Keratinocyte (primary cell): ENCODE measurements around the gene NAALADL2.

ENCODE experiments used
- EZH2 ChIP-seq: IDR thresholded peaks from one replicate; pipeline ENCODE4 v1.6.1; 2012; ENCODE audit warnings: inconsistent platforms, mild to moderate bottlenecking, low read length, moderate library complexity
- TF ChIP-seq, protein P1 (sequence below), 3 experiments: IDR thresholded peaks in 1 of 3; conservative IDR thresholded peaks in 1 of 3; optimal IDR thresholded peaks in 1 of 3; 2 replicates in 2 of 3; 3 replicates in 1 of 3; pipeline versions ENCODE3 to v1.5.1; 2011; ENCODE audit warnings: low read length in 3 of 3, mild to moderate bottlenecking in 3 of 3, moderate library complexity in 2 of 3, control low read depth in 1 of 3, inconsistent platforms in 1 of 3; ENCODE audit not compliant: insufficient read depth in 2 of 3; ENCODE audit errors: extremely low read depth in 1 of 3

DNA sequence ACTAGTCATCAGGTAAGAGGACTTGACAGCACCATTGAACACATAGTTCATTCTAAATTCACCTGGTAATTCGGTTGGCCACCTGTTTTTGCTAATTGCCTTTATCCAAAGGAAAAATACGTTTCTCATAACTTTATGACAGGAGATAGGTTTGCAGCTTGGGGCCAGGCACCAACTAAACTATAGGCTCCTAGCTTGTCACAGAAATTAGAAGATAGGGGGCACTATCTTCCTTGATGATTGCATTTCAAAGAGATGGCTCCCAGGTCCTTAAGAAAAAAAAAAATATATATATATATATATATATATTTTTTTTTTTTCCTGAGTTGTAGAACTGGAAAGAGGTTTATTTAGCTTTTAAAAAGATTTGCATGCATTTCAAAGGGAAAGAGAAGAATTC, 563.6 kb downstream of the NAALADL2 start:
- TF ChIP-seq, protein P1, sequence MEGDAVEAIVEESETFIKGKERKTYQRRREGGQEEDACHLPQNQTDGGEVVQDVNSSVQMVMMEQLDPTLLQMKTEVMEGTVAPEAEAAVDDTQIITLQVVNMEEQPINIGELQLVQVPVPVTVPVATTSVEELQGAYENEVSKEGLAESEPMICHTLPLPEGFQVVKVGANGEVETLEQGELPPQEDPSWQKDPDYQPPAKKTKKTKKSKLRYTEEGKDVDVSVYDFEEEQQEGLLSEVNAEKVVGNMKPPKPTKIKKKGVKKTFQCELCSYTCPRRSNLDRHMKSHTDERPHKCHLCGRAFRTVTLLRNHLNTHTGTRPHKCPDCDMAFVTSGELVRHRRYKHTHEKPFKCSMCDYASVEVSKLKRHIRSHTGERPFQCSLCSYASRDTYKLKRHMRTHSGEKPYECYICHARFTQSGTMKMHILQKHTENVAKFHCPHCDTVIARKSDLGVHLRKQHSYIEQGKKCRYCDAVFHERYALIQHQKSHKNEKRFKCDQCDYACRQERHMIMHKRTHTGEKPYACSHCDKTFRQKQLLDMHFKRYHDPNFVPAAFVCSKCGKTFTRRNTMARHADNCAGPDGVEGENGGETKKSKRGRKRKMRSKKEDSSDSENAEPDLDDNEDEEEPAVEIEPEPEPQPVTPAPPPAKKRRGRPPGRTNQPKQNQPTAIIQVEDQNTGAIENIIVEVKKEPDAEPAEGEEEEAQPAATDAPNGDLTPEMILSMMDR (optimal IDR thresholded peaks at IDR 0.05 in 1 of 3, IDR thresholded peaks at IDR 0.05 in 1 of 3, conservative IDR thresholded peaks at IDR 0.05 in 1 of 3; ENCODE audit: extremely low read depth in 1 of 3, insufficient read depth in 2 of 3, low read length in 3 of 3): no peak
- no peak for TF ChIP-seq EZH2
